DMS53 treated with DMSO at 0.1 percent for 48 hours (cell line): Measurements from ENCODE around the gene ATG9B.

Experiments used
- DNase-seq: peaks from one replicate; lab custom pipeline; 2025; ENCODE audit not compliant: unreplicated experiment; lab: John Stamatoyannopoulos, UW

Gene ATG9B

GRCh38 chr7:151001546-151001945 lies 22.7 kb downstream of the ATG9B start:
- DNase-seq: no peak

GRCh38 chr7:151000897-151001495 lies 23.3 kb downstream of the ATG9B start:
- DNase-seq: no peak

GRCh38 chr7:150999497-151000230 lies 24.6 kb downstream of the ATG9B start:
- DNase-seq: no peak

DNA sequence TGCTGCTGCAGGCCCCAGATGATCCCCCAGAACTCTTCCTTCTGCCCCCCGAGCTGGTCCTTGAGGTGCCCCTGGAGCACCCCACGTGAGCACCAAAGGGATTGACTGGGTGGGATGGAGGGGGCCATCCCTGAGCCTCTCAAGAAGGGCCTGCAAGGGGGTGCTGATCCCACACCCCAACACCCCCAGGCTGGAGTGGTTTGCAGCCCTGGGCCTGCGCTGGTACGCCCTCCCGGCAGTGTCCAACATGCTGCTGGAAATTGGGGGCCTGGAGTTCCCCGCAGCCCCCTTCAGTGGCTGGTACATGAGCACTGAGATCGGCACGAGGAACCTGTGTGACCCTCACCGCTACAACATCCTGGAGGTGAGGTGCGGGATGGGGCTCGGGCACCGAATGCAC lies 25.3 kb downstream of the ATG9B start:
- no peak for DNase-seq

- no peak for DNase-seq
Measured at GRCh38 chr7:150998341-150998740, 26.0 kb downstream of the ATG9B start.

GRCh38 chr7:150997817-150998216 lies 26.5 kb downstream of the ATG9B start:
- DNase-seq: no peak

- no peak for DNase-seq
Measured at GRCh38 chr7:150997075-150997511, 27.2 kb downstream of the ATG9B start.

GRCh38 chr7:150996376-150997074 lies 27.8 kb downstream of the ATG9B start:
- DNase-seq: no peak

DNA sequence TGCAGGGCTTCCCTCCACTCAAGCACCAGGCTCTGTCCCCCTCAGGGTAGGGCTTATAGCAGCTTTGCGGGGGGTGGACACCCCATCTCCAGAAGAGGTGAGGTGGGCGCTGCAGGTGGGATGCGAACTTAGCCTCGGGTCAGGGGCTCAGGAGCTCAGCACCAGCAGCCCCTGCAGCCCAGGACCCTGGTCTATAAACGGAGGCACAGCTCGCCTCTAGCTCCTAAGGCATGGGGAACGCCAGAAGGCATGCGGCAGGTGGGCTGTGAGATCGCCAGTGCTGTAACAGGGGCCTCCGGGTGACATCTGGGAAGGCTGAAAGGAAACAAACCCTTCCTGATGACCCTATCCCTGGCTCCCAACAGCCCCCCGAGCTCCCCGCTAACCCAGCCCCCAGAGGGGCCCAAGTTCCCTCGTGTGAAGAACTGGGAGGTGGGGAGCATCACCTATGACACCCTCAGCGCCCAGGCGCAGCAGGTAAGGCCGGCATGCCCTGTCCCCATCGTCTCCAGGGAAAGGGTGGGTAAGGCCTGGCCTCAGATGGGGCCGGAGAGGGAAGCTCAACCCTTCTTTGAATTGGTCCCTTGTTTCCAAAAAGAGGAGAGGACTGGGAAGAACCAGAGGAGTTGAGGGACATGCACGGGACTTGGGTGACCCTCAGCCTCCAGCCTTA lies 29.3 kb downstream of the ATG9B start:
- DNase-seq: no peak

DNA sequence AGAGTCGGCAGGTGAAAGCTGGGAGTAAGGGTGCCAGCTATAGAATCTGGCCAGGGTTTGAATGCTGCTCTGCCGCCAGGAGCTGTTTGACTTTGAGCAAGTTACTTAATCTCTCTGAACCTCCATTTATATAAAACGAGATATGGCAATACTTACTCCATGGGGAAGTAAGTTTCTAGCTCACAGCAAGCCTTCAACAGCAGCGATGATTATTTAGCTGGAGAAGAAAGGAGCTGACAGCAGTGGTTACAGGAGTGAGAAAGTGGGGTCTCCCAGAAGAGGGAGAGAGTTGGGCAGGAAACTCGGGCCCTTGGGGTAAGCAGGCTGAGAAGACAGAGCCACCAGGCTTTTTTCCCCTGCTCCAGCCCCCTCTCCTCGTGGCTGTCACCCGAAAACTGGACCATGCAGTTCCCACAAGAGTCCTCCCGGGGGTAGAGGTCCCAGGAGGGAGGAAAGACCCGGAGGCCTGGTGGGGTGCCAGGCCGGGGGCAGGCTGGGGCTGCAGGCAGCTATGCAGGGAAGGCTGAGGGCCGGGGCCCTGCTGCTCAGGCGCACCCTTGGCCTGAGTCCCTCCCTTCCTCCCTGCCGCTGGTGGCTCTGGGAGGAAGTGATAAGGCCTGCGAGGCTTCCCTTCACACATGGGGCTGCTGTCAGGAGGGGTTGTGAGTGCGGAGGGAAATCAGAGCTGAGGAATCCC lies 30.0 kb downstream of the ATG9B start:
- DNase-seq: no peak

DNA sequence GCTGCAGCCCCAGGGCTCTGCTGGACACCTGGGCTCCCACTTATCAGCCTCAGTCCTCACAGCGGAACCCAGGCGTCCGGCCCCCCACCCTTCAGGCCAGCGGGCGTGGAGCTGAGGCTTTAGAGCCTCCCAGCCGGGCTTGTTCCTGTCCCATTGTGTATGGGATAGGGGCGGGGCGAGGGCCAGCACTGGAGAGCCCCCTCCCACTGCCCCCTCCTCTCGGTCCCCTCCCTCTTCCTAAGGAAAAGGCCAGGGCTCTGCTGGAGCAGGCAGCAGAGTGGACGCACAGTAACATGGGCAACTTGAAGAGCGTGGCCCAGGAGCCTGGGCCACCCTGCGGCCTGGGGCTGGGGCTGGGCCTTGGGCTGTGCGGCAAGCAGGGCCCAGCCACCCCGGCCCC lies 30.8 kb downstream of the ATG9B start:
- DNase-seq: no peak

DNA sequence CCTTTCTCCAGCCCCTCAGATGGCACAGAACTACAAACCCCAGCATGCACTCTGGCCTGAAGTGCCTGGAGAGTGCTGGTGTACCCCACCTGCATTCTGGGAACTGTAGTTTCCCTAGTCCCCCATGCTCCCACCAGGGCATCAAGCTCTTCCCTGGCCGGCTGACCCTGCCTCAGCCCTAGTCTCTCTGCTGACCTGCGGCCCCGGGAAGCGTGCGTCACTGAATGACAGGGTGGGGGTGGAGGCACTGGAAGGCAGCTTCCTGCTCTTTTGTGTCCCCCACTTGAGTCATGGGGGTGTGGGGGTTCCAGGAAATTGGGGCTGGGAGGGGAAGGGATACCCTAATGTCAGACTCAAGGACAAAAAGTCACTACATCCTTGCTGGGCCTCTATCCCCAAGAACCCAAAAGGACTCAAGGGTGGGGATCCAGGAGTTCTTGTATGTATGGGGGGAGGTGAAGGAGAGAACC lies 31.4 kb downstream of the ATG9B start:
- DNase-seq: peak; percentile 27

- DNase-seq: peak; percentile 52
Measured at GRCh38 chr7:150992051-150992640, 32.1 kb downstream of the ATG9B start.

DNA sequence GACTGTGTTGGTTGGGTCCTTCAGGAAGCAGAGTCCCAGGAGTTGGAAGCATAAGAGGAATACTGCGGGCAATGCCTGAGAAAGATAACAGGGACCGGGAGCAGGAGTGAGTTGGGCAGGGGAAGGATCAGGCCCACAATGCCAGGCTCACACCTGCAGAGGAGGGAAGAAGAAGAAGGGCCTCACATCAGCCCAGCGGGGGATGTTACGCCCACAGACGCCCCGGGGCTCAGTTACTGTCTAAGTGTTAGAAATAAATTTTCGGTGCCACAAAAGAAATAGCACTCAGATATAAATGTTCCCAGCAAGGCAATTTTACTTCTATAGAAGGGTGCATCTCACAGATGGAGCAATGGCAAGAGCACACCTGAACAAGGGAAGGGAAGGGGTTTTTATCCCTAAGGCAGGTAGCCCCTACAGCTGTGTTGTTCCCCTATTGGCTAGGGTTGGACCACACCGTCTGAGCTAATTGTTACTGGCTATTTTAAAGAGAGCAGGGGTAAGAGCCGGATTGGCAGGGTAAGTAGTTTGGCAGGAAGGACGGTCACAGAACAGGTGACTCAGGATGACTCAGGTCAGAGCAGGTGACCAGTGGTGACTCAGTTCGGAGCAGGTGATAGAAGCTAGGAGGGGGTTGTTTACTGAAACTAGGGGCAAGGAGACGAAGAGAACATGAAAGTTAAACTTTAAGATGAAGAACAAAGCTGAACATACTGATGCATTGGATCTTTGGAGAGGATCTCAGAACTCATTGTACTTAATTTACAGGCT lies 33.7 kb downstream of the ATG9B start, which contains the start of gene NOS3:
NOS3 (plus strand) TSS at position 602 of the 771 bp plus-strand sequence. CDS start 2,787 bp downstream, outside the sequence.
- DNase-seq: peak; percentile 92

GRCh38 chr7:150989456-150989855 lies 34.8 kb downstream of the ATG9B start:
- no peak for DNase-seq

GRCh38 chr7:150988230-150989226 lies 35.8 kb downstream of the ATG9B start:
- no peak for DNase-seq

GRCh38 chr7:150986556-150986955 lies 37.7 kb downstream of the ATG9B start:
- DNase-seq: no peak

DNA sequence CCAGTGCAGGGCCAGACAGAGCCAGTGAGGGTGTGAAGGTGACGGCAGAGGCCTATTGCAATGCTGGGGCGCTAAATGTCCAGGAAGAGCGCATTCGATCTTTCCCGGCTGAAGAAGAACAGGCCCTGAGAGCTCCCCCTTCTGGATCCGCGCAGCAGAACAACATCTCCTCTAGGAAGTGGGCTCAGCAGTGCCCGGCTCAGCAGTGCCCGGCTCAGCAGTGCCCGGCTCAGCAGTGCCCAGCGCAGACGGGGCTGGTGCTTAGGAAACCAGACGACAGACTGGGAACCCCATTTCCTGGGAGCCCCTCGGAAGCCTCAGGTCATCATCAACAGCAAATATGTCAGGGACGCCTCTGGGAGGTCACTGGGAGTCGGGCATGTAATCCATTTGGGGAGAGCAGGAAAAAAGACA lies 38.2 kb downstream of the ATG9B start:
- peak; percentile 79 for DNase-seq
